Astrocyte (in vitro differentiated cells and primary cell): ENCODE measurements around the gene UPF3A. TPM values are rescaled to one million over a fixed set of nuclear protein-coding genes. Genes with fewer than 3 reads are reported as not detected.
"Not testable (repeated sequence)": the region's sequence is repeated elsewhere in the genome, so short reads cannot be mapped to it uniquely, and the experiment has no call there.

Experiments used
- DNase-seq: peaks from one replicate; pipeline ENCODE4 v3.0.0-alpha.2; 2010; ENCODE audit warnings: low read depth
- FAIRE-seq: peaks from 2 replicates; lab custom pipeline; 2011; peaks lifted over from hg19 to GRCh38; lab: Jason Lieb, UNC
- H2AFZ ChIP-seq: 2 replicates; pipeline ENCODE4 v1.6.0; 2012; ENCODE audit warnings: low read depth, low read length, inconsistent platforms
- H3K27ac ChIP-seq: 2 replicates; pipeline ENCODE4 v1.5.1; 2011; ENCODE audit warnings: low read depth, low read length, inconsistent platforms
- H3K27me3 ChIP-seq: 2 replicates; pipeline ENCODE4 v1.6.0; 2011; ENCODE audit warnings: low read length, inconsistent platforms; ENCODE audit not compliant: insufficient read depth
- H3K36me3 ChIP-seq: 2 replicates; pipeline ENCODE4 v1.5.1; 2011; ENCODE audit warnings: low read length, inconsistent platforms; ENCODE audit not compliant: insufficient read depth
- H3K4me1 ChIP-seq: 2 replicates; pipeline ENCODE4 v1.5.1; 2011; ENCODE audit warnings: low read length, inconsistent platforms; ENCODE audit not compliant: insufficient read depth
- H3K4me2 ChIP-seq: 2 replicates; pipeline ENCODE4 v1.6.0; 2012; ENCODE audit warnings: low read length, inconsistent platforms
- H3K4me3 ChIP-seq: 2 replicates; pipeline ENCODE4 v1.5.1; 2011; ENCODE audit warnings: low read depth, mild to moderate bottlenecking, low read length, inconsistent platforms; ENCODE audit not compliant: insufficient read depth
- H3K79me2 ChIP-seq: 2 replicates; pipeline ENCODE4 v1.6.0; 2012; ENCODE audit warnings: mild to moderate bottlenecking, low read length, inconsistent platforms; ENCODE audit not compliant: insufficient read depth
- H3K9ac ChIP-seq: 2 replicates; pipeline ENCODE4 v1.6.0; 2012; ENCODE audit warnings: mild to moderate bottlenecking, low read length, inconsistent platforms
- H3K9me3 ChIP-seq: 2 replicates; pipeline ENCODE4 v1.5.1; 2012; ENCODE audit warnings: low read depth, mild to moderate bottlenecking, low read length, inconsistent platforms; ENCODE audit not compliant: insufficient read depth
- H4K20me1 ChIP-seq: 2 replicates; pipeline ENCODE4 v1.6.0; 2012; ENCODE audit warnings: low read length, inconsistent platforms; ENCODE audit not compliant: insufficient read depth
- H3K27ac Mint-ChIP-seq: one replicate; pipeline ENCODE4 v1.8.0; 2021; ENCODE audit warnings: mild to moderate bottlenecking, mixed read lengths; ENCODE audit not compliant: unreplicated experiment
- H3K27me3 Mint-ChIP-seq: one replicate; pipeline ENCODE4 v1.8.0; 2021; ENCODE audit warnings: low read depth, mixed read lengths; ENCODE audit not compliant: unreplicated experiment
- H3K36me3 Mint-ChIP-seq: one replicate; pipeline ENCODE4 v1.8.0; 2021; ENCODE audit warnings: low read depth, mixed read lengths; ENCODE audit not compliant: unreplicated experiment
- H3K4me1 Mint-ChIP-seq: one replicate; pipeline ENCODE4 v1.8.0; 2021; ENCODE audit warnings: low read depth, mixed read lengths; ENCODE audit not compliant: unreplicated experiment
- H3K4me3 Mint-ChIP-seq: one replicate; pipeline ENCODE4 v1.8.0; 2021; ENCODE audit warnings: mild to moderate bottlenecking, moderate library complexity, mixed read lengths; ENCODE audit not compliant: unreplicated experiment
- H3K9me3 Mint-ChIP-seq: one replicate; pipeline ENCODE4 v1.8.0; 2021; ENCODE audit warnings: mild to moderate bottlenecking, mixed read lengths; ENCODE audit not compliant: unreplicated experiment
- EZH2 ChIP-seq: IDR thresholded peaks from 2 replicates; pipeline ENCODE4 v1.6.1; 2012; ENCODE audit warnings: mild to moderate bottlenecking, low read length, inconsistent platforms; ENCODE audit not compliant: insufficient read depth
- total RNA-seq: library from RNA; stranded (reverse); gene quantifications from 2 replicates; pipeline ENCODE4 v1.2.1, GENCODE V29; 2021
- TF ChIP-seq, protein P1 (sequence below): IDR thresholded peaks from 2 replicates; pipeline ENCODE4 v1.5.1; 2011; ENCODE audit warnings: low read depth, mild to moderate bottlenecking, inconsistent platforms, low read length, moderate library complexity; ENCODE audit not compliant: insufficient read depth

The UPF3A gene
- total RNA-seq, 1 donor from 2014 or later, result 44.8 TPM

DNA sequence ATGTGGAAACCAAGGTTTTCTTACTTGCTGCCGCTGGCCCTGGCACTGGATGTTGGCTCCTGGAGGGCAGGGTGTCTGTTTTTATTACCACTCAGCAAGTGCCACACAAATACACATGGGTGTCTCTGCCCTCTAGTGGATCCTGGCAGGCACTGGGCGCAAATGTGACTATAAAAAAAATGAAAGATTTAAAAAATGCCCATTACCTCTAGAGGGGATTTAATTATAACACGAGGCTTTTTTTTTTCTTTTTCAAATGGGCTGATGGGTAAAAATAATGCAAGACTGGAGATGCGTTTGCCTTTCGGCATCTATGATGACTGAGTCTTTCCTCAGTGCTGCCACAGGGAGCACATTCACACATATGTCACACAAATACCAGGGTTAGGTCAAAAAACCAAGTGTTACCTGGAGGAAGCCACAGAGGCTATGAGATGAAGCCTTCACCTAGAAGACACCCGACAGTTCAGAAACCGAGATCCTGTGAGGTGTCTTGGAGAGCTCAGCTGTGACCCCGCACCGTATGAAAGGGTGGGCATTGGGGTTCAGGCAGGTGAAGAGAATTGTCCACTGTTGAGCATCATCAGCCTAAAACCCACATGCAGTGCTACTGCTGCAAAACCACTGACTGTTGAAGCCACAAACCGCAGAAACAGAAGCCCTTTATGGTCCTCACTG, 58.6 kb downstream of the UPF3A start:
- Histone ChIP-seq H3K79me2 (no peaks in the 10 kb centered on the region), H2AFZ (no peak overlapping the region), H3K4me1 (no peaks in the 10 kb centered on the region), H3K9me3 (no peaks in the 10 kb centered on the region), H3K36me3 (no peaks in the 10 kb centered on the region), H3K27me3 (no peaks in the 10 kb centered on the region), H4K20me1 (no peaks in the 10 kb centered on the region), H3K4me2 (no peak overlapping the region), H3K9ac (no peak overlapping the region), H3K27ac (no peak overlapping the region), H3K4me3 (no peak overlapping the region)
- H3K9me3 Mint-ChIP-seq, result peaks cover 17% of the 10 kb centered on the region
- H3K4me3 Mint-ChIP-seq, result no peak overlapping the region
- no peak overlapping the region for H3K27ac Mint-ChIP-seq
- peaks cover 2% of the 10 kb centered on the region for H3K36me3 Mint-ChIP-seq
- no peaks in the 10 kb centered on the region for H3K4me1 Mint-ChIP-seq
- FAIRE-seq, result no peak
- TF ChIP-seq, protein P1, sequence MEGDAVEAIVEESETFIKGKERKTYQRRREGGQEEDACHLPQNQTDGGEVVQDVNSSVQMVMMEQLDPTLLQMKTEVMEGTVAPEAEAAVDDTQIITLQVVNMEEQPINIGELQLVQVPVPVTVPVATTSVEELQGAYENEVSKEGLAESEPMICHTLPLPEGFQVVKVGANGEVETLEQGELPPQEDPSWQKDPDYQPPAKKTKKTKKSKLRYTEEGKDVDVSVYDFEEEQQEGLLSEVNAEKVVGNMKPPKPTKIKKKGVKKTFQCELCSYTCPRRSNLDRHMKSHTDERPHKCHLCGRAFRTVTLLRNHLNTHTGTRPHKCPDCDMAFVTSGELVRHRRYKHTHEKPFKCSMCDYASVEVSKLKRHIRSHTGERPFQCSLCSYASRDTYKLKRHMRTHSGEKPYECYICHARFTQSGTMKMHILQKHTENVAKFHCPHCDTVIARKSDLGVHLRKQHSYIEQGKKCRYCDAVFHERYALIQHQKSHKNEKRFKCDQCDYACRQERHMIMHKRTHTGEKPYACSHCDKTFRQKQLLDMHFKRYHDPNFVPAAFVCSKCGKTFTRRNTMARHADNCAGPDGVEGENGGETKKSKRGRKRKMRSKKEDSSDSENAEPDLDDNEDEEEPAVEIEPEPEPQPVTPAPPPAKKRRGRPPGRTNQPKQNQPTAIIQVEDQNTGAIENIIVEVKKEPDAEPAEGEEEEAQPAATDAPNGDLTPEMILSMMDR, result peak; percentile 63
- TF ChIP-seq EZH2, result no peak
- DNase-seq, result no peak
- no peaks in the 10 kb centered on the region for H3K27me3 Mint-ChIP-seq

DNA sequence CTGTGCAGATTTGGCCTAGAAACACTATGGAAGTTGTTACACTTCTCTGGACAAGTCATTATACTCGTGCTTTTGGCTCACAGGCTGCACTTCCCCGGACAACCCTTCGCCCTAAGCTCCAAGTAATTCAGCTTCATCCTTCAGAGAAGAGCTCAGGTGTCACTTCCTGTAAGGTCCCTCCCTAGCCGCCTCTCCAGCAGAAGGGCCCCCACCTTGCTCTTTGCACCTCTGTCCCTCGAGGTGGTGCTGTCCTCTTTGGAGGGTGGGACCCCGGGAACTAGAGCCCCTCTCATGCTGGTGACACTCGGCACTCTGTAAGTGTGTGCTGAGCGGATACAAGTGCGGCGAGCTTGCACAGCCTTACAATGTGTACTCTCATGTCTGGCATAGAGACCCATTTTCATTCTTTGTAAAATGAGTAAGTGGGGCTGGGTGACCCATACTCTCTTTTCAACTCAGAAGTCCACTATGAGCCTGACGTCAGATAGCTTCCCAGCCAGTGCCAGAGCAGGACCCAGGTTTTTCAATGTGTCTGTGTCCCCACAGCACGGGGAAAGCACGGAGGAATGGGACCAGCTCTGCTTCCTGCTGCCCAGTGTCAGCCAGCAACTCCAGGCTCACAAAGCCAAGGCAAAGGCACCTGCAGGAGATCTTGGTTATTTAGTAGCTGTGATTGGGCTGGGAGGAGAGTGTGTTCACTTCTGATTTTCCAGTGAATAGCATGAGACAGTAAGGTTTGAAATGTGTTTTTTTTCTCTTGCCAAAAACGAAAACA, 59.8 kb downstream of the UPF3A start:
- Histone ChIP-seq H2AFZ (no peak overlapping the region), H3K9me3 (no peaks in the 10 kb centered on the region), H3K36me3 (no peaks in the 10 kb centered on the region), H4K20me1 (no peaks in the 10 kb centered on the region), H3K9ac (no peak overlapping the region), H3K4me1 (no peaks in the 10 kb centered on the region), H3K27me3 (no peaks in the 10 kb centered on the region), H3K4me3 (no peak overlapping the region), H3K79me2 (no peaks in the 10 kb centered on the region), H3K4me2 (no peak overlapping the region), H3K27ac (no peak overlapping the region)
- no peaks in the 10 kb centered on the region for H3K4me1 Mint-ChIP-seq
- H3K27ac Mint-ChIP-seq, result no peak overlapping the region
- peaks cover 15% of the 10 kb centered on the region for H3K9me3 Mint-ChIP-seq
- no peak overlapping the region for H3K4me3 Mint-ChIP-seq
- TF ChIP-seq, protein P1, result no peak
- TF ChIP-seq EZH2, result no peak
- FAIRE-seq (no peak), DNase-seq (no peak)
- peaks cover 2% of the 10 kb centered on the region for H3K36me3 Mint-ChIP-seq
- H3K27me3 Mint-ChIP-seq, result no peaks in the 10 kb centered on the region

DNA sequence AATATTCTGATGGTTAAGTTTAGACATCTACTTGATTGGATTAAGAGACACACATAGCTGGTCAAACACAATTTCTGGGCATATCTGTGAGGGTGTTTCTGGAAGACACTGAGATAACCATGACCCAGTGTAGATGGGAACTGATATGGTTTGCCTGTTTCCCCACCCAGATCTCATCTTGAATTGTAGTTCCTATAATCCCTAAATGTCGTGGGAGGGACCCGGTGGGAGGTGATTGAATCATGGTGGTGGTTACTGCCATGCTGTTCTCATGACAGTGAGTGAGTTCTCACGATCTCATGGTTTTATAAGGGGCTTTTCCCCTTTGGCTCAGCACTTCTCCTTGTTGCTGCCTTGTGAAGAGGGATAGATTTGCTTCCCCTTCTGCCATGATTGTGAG, 65.9 kb downstream of the UPF3A start:
- H3K9ac ChIP-seq, FAIRE-seq: not testable (repeated sequence)

More for the DNA sequence above, 65.9 kb downstream of the UPF3A start:
- H3K27me3 Mint-ChIP-seq, H3K4me3 ChIP-seq, H4K20me1 ChIP-seq, H3K9me3 ChIP-seq, H3K4me2 ChIP-seq, H3K27ac Mint-ChIP-seq, DNase-seq, H3K27me3 ChIP-seq, H3K4me1 Mint-ChIP-seq, H2AFZ ChIP-seq, H3K79me2 ChIP-seq, H3K36me3 ChIP-seq, H3K4me1 ChIP-seq, H3K4me3 Mint-ChIP-seq, H3K36me3 Mint-ChIP-seq, H3K27ac ChIP-seq: not testable (repeated sequence)
- H3K9me3 Mint-ChIP-seq, result peaks cover 15% of the 10 kb centered on the region
